HG02943 (cell line): Measurements from ENCODE around the gene RNASEH2A.
"Not testable (repeated sequence)": the region's sequence is repeated elsewhere in the genome, so short reads cannot be mapped to it uniquely, and the experiment has no call there.

Experiments
- ATAC-seq: cut with Tn5 transposase; IDR thresholded peaks from one replicate; pipeline ENCODE4 v1.9.1; 2021; ENCODE audit warnings: mild to moderate bottlenecking, low read depth, moderate library complexity; ENCODE audit not compliant: unreplicated experiment

Gene RNASEH2A

DNA sequence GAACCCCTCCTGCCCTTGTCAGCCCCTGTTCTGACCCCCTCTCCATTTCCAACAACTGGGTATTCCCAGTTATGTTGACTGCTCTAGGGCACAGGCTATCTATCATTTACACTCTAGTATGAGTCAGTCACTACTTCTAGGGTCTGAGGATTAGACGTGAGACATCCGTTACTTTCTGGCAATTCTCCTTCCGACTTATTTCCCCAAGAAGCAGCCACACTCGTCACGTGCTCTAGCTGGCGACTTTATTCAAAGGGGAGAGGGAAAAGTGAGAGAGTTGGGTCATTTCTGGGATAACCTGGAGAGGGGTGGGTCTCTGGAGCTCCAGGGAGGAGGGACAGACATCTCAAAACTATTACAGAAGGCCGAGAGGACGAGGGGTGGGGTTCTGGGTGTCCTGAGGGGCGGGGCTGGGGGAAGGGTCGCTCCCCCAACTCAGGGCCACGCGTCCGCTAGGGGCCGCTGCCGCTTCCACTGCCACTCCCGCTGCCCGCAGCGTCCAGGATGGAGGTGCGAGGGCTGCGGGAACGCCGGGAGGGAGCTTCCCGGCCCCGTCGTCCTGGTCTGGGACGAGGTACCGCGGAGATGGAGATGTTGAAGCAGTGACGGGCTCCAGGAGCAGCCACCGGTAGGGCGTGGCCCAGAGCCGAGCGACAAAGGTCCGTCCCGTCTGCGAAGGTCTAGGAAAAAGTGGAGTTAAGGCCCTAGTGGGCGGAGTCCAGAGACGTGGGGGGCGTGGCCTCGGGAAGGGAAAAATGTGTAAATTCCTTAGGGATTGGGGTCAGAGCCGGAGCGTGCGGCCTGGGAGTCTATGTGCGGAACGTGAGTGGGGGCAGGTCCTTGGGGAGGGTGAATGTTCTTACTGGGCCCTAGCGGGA, 19.1 kb downstream of the RNASEH2A start:
- no peak for ATAC-seq

- ATAC-seq, result no peak
Measured at GRCh38 chr19:12828494-12828893, 22.1 kb downstream of the RNASEH2A start.

DNA sequence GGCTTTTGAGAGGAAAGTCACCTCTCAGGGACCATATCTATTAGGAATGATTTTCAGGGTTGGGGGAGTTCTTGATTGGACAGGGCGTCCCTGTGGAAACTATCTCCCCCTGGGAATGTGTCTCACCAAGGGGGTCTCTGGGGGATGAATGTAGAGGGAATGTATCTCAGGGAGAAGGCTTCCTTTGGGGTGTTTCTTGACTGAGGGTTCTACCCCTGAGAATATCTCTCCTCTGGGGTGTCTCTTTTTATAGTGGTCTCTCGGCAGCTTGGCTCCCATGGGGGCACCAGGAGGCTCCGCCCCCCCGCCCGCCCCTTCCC, 27.0 kb downstream of the RNASEH2A start:
- ATAC-seq, result no peak

DNA sequence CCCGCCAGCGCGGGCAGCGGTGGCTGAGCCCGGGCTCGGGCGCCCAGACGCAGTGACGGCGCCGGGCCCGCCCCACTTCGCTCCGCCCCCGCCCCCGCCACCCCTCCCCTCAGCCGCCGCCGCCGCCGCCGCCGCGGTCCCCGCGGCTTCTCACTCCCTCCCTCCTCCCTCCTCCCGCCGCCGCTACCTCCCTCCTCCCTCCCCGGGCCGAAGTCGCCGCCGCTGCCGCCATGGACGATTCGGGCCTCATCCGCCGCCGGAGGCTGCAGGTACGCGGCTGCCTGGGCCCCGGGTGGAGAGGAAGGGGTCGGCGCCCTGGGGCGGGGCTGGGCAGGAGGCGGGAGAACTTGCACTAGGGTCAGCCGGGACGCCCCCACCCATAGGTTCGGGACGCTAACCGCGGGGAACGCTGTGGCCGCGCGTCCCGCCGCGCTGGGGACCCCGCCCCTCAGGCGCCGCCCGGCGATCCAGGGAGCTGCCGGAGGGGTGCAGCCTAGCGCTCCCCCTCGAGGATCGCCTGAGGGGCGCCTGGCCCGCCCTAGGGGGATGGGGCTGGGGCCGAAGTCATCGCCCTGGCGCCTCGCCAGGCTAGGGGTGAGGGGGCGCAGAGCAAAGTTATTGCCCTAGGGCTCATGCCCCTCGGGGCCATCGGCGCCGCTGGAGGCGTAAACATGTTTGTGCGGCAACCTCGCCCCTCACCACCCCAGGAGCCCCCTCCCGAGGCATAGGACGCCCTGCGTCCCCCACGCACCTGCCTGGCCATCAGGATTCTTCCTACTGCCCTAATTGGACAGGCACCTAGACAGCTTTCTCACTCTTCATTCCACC, 27.6 kb downstream of the RNASEH2A start:
- ATAC-seq, result no peak

GRCh38 chr19:12834566-12834943, 28.2 kb downstream of the RNASEH2A start, which contains the start of gene RTBDN:
Gene RTBDN (minus strand): TSS chr19:12834579. CDS start chr19:12829979, 4,600 bp downstream.
- ATAC-seq, result no peak

- ATAC-seq, result no peak
Measured at GRCh38 chr19:12834976-12835757, 28.8 kb downstream of the RNASEH2A start.

DNA sequence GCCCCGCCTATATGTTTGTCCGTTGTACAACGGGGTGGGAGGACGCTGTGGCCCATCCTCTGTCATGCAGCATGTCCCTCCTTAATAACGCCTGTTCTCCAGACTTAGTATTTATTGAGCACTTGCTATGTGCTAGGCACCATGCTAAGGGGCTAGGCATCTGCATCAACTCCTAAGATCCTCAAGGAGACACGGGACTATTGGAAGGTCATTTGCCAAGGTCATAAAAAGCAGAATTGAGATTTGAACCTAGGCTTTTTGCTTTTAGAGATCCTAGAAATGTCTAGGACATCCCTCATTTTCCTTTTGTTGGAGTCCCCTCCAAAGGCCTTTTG, 30.1 kb downstream of the RNASEH2A start:
- ATAC-seq, result no peak

- ATAC-seq, result no peak
Measured at GRCh38 chr19:12837225-12837624, 30.8 kb downstream of the RNASEH2A start.

- no peak for ATAC-seq
Measured at GRCh38 chr19:12838182-12838885, 31.9 kb downstream of the RNASEH2A start, which contains the start of gene MAST1. Gene MAST1 (plus strand): TSS chr19:12838515. CDS start chr19:12838573, 58 bp downstream.

- ATAC-seq, result no peak
Measured at GRCh38 chr19:12838886-12839756, 32.7 kb downstream of the RNASEH2A start.

GRCh38 chr19:12840091-12841079, 34.0 kb downstream of the RNASEH2A start:
- ATAC-seq, result no peak

DNA sequence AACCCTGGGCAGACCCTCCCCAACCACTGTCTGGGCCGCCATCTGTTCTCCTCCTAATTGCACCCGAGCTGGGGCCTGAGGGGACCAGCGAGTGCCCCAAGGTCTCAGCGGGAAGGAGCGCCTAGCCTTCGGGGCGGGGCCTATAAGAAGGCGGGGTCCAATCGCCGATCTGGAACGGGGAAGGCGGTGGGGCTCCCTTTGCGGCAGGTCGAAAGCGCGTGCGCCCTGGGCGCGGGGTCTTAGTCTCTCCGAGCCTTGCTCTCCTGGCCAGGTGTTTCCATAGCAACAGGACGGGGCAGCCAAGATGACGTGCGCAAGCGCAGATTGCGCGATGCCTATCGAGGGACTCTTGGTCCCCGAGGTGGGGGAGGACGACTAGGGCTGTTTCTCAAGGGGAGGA, 34.7 kb downstream of the RNASEH2A start:
- ATAC-seq, result no peak

DNA sequence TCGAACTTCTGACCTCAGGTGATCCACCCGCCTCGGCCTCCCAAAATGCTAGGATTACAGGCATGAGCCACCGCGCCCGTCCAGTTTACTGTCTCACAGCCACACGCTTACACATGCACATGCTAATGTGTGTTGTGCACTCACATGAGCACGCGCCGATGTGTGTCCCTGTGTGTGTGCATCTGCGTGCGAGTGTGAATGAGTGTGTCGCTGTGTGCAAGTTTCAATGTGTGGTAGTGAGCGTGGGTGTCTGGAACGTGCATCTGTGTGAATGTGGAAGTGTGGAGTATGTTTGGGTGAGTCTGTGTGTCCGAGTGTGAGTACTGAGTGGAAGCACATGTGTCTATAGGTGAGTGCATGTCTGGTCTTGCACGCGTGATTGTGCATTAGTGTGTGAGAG, 36.1 kb downstream of the RNASEH2A start:
- no peak for ATAC-seq

- ATAC-seq, result no peak
Measured at GRCh38 chr19:12843328-12843727, 36.9 kb downstream of the RNASEH2A start.

DNA sequence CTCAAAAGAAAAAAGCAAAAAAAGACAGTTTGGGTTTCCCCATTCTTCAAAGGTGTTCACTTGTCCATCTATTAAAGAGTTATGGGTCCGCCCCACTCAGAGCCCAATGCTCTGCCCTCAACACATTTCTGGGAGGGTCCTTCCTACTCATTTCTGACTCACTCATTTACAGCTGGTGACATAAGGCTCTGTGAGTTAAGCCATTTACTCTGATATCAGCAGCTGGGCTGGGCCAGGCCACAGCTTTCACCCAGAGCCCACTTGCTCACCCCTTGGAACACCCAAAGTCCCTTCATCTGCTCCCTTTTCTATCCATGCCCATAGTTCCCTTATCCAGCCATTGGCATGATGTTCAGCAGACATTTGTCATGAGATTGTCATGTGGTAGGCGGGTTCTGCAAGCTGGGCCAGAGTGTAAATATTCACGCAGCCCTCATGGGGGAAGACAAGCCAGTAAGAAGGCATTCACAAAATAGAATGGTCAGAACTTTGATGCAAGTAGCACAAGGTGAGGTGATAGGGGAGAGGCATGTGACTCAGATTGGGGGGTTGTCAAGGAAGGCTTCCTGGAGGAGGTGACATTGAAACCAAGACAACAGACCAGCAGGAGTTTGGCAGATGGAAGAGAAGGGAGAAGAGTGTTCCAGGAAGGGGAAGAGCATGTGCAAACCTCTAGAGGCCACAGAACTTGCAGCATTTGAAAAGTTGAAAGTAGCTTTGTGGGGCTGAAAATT, 37.8 kb downstream of the RNASEH2A start:
- ATAC-seq, result no peak

- not testable (repeated sequence) for ATAC-seq
Measured at GRCh38 chr19:12846613-12847012, 40.2 kb downstream of the RNASEH2A start.
